Uterus (tissue), 2 donors: ENCODE measurements around the gene RALA.

Experiments used
- CTCF ChIP-seq, 4 experiments: fragments of 200-600 bp in 2 of 4; fragments of 450-650 bp in 2 of 4; sonication (generic) in 2 of 4; IDR thresholded peaks; one replicate each; pipeline ENCODE4 v1.5.1; 2016 to 2019; ENCODE audit warnings: antibody characterized with exemption in 4 of 4, mild to moderate bottlenecking in 2 of 4, moderate library complexity in 1 of 4
- POLR2A ChIP-seq, 2 donors: fragments of 450-650 bp; IDR thresholded peaks; one replicate each; pipeline ENCODE4 v1.6.1; 2016; ENCODE audit warnings: antibody characterized with exemption in 2 of 2, mild to moderate bottlenecking in 1 of 2, moderate library complexity in 1 of 2

- no peak for TF ChIP-seq CTCF (IDR thresholded peaks at IDR 0.05)
- no peak for TF ChIP-seq POLR2A (IDR thresholded peaks at IDR 0.05)
These were observed 33.9 kb upstream of the RALA start for GRCh38 chr7:39589323-39590111.
